ENCODE data around the gene ANXA3.

ANXA3 gene

GRCh38 chr4:78570117-78570516, 18.5 kb downstream of the ANXA3 start:
- no peak overlapping the region for H3K4ac ChIP-seq (ENCODE audit: low read depth, low read length)
- no peak overlapping the region for H2BK120ac ChIP-seq (ENCODE audit: insufficient read depth, low read length, poor library complexity)
- H2BK12ac ChIP-seq (ENCODE audit: low read length), result no peak overlapping the region
- H3K9ac ChIP-seq (ENCODE audit: low read length), result no peak overlapping the region
- no peak overlapping the region for H3K23ac ChIP-seq (ENCODE audit: low read length)
- no peak overlapping the region for H3K18ac ChIP-seq (ENCODE audit: low read length)
- H3K4me2 ChIP-seq (ENCODE audit: low read length), result no peak overlapping the region
- no peak overlapping the region for H4K12ac ChIP-seq (ENCODE audit: low read depth, low read length)
- no peaks in the 10 kb centered on the region for H3K27me3 ChIP-seq (ENCODE audit: insufficient read depth, low read length)
- DNase-seq, result no peak
- peaks cover 18 to 22% of the 10 kb centered on the region in 2 experiments for H3K4me1 ChIP-seq (ENCODE audit: control insufficient read depth in 1 of 2, insufficient read depth in 2 of 2, low read length in 2 of 2)
- no peak overlapping the region for H3K27ac ChIP-seq (ENCODE audit: low read depth, low read length)
- no peak overlapping the region for H2BK5ac ChIP-seq (ENCODE audit: low read depth, low read length, poor library complexity)
- H3K79me1 ChIP-seq (ENCODE audit: low read length), result peaks cover 17% of the 10 kb centered on the region
- no peak overlapping the region for H2AFZ ChIP-seq (ENCODE audit: insufficient read depth, low read length, poor library complexity)
- WGBS (ENCODE audit: extremely low coverage, insufficient coverage, insufficient read length), result no CpG with 5 or more reads among the region's 2 CpGs
- H3K79me2 ChIP-seq (ENCODE audit: control insufficient read depth, insufficient read depth, low read length, poor library complexity), result peaks cover 4% of the 10 kb centered on the region
- H4K8ac ChIP-seq (ENCODE audit: low read depth, low read length), result no peak overlapping the region
- H2AK5ac ChIP-seq (ENCODE audit: low read length), result no peak overlapping the region
- no peaks in the 10 kb centered on the region for H3K9me3 ChIP-seq (ENCODE audit: insufficient read depth, low read depth, low read length)
- H3K14ac ChIP-seq (ENCODE audit: low read length), result no peak overlapping the region
- no peak overlapping the region for H3K4me3 ChIP-seq (ENCODE audit: low read depth, low read length)
- H4K91ac ChIP-seq (ENCODE audit: low read depth, low read length), result no peak overlapping the region
- H3K36me3 ChIP-seq (ENCODE audit: control insufficient read depth in 1 of 2, insufficient read depth in 2 of 2, low read length in 2 of 2), result peaks cover 7 to 15% of the 10 kb centered on the region in 2 experiments

GRCh38 chr4:78571804-78572203, 20.2 kb downstream of the ANXA3 start:
- no peak overlapping the region for H3K14ac ChIP-seq (ENCODE audit: low read length)
- H2BK120ac ChIP-seq (ENCODE audit: insufficient read depth, low read length, poor library complexity), result no peak overlapping the region
- no peaks in the 10 kb centered on the region for H3K27me3 ChIP-seq (ENCODE audit: insufficient read depth, low read length)
- no peak overlapping the region for H3K23ac ChIP-seq (ENCODE audit: low read length)
- H2AFZ ChIP-seq (ENCODE audit: insufficient read depth, low read length, poor library complexity), result no peak overlapping the region
- H4K12ac ChIP-seq (ENCODE audit: low read depth, low read length), result no peak overlapping the region
- H3K27ac ChIP-seq (ENCODE audit: low read depth, low read length), result no peak overlapping the region
- H3K4me2 ChIP-seq (ENCODE audit: low read length), result no peak overlapping the region
- no peak overlapping the region for H3K4me3 ChIP-seq (ENCODE audit: low read depth, low read length)
- H3K79me2 ChIP-seq (ENCODE audit: control insufficient read depth, insufficient read depth, low read length, poor library complexity), result peaks cover 3% of the 10 kb centered on the region
- peaks cover 10 to 13% of the 10 kb centered on the region in 2 experiments for H3K4me1 ChIP-seq (ENCODE audit: control insufficient read depth in 1 of 2, insufficient read depth in 2 of 2, low read length in 2 of 2)
- H3K18ac ChIP-seq (ENCODE audit: low read length), result no peak overlapping the region
- H2BK12ac ChIP-seq (ENCODE audit: low read length), result no peak overlapping the region
- peaks cover 13 to 22% of the 10 kb centered on the region in 2 experiments for H3K36me3 ChIP-seq (ENCODE audit: control insufficient read depth in 1 of 2, insufficient read depth in 2 of 2, low read length in 2 of 2)
- no peaks in the 10 kb centered on the region for H3K9me3 ChIP-seq (ENCODE audit: insufficient read depth, low read depth, low read length)
- DNase-seq, result no peak
- no peak overlapping the region for H3K9ac ChIP-seq (ENCODE audit: low read length)
- H2BK5ac ChIP-seq (ENCODE audit: low read depth, low read length, poor library complexity), result no peak overlapping the region
- no peak overlapping the region for H2AK5ac ChIP-seq (ENCODE audit: low read length)
- H3K79me1 ChIP-seq (ENCODE audit: low read length), result peaks cover 12% of the 10 kb centered on the region
- WGBS (ENCODE audit: extremely low coverage, insufficient coverage, insufficient read length), result no CpG with 5 or more reads among the region's 1 CpG
- H4K91ac ChIP-seq (ENCODE audit: low read depth, low read length), result no peak overlapping the region
- no peak overlapping the region for H4K8ac ChIP-seq (ENCODE audit: low read depth, low read length)
- H3K4ac ChIP-seq (ENCODE audit: low read depth, low read length), result no peak overlapping the region

- H3K27ac ChIP-seq (ENCODE audit: low read depth, low read length), result no peak overlapping the region
- WGBS (ENCODE audit: extremely low coverage, insufficient coverage, insufficient read length), result no CpG with 5 or more reads among the region's 3 CpGs
- no peak for DNase-seq
Observed at GRCh38 chr4:78578674-78579425, 27.3 kb downstream of the ANXA3 start.

GRCh38 chr4:78581618-78582017, 30.0 kb downstream of the ANXA3 start:
- Histone ChIP-seq H3K79me2 (ENCODE audit: control insufficient read depth, insufficient read depth, low read length, poor library complexity) (peaks cover 2% of the 10 kb centered on the region), H3K4me2 (ENCODE audit: low read length) (no peak overlapping the region), H3K23ac (ENCODE audit: low read length) (no peak overlapping the region), H4K12ac (ENCODE audit: low read depth, low read length) (no peak overlapping the region), H3K27ac (ENCODE audit: low read depth, low read length) (no peak overlapping the region), H2BK12ac (ENCODE audit: low read length) (no peak overlapping the region), H2BK120ac (ENCODE audit: insufficient read depth, low read length, poor library complexity) (no peak overlapping the region), H3K4ac (ENCODE audit: low read depth, low read length) (no peak overlapping the region), H3K18ac (ENCODE audit: low read length) (no peak overlapping the region), H3K36me3 (ENCODE audit: control insufficient read depth in 1 of 2, insufficient read depth in 2 of 2, low read length in 2 of 2) (peaks cover 23 to 51% of the 10 kb centered on the region in 2 experiments), H2AK5ac (ENCODE audit: low read length) (no peak overlapping the region), H3K4me1 (ENCODE audit: control insufficient read depth in 1 of 2, insufficient read depth in 2 of 2, low read length in 2 of 2) (no peaks in the 10 kb centered on the region), H3K9me3 (ENCODE audit: insufficient read depth, low read depth, low read length) (no peaks in the 10 kb centered on the region), H3K9ac (ENCODE audit: low read length) (no peak overlapping the region), H3K79me1 (ENCODE audit: low read length) (no peaks in the 10 kb centered on the region), H4K91ac (ENCODE audit: low read depth, low read length) (no peak overlapping the region), H3K14ac (ENCODE audit: low read length) (no peak overlapping the region), H3K4me3 (ENCODE audit: low read depth, low read length) (no peak overlapping the region), H2BK5ac (ENCODE audit: low read depth, low read length, poor library complexity) (no peak overlapping the region), H4K8ac (ENCODE audit: low read depth, low read length) (no peak overlapping the region), H2AFZ (ENCODE audit: insufficient read depth, low read length, poor library complexity) (no peak overlapping the region), H3K27me3 (ENCODE audit: insufficient read depth, low read length) (no peaks in the 10 kb centered on the region)
- DNase-seq, result no peak
- no CpG with 5 or more reads among the region's 3 CpGs for WGBS (ENCODE audit: extremely low coverage, insufficient coverage, insufficient read length)

More at GRCh38 chr4:78578674-78579425, 27.3 kb downstream of the ANXA3 start:
- H3K4ac ChIP-seq (ENCODE audit: low read depth, low read length), result no peak overlapping the region
- no peak overlapping the region for H3K14ac ChIP-seq (ENCODE audit: low read length)
- no peaks in the 10 kb centered on the region for H3K4me1 ChIP-seq (ENCODE audit: control insufficient read depth in 1 of 2, insufficient read depth in 2 of 2, low read length in 2 of 2)
- no peaks in the 10 kb centered on the region for H3K9me3 ChIP-seq (ENCODE audit: insufficient read depth, low read depth, low read length)
- no peak overlapping the region for H2BK5ac ChIP-seq (ENCODE audit: low read depth, low read length, poor library complexity)
- no peak overlapping the region for H3K18ac ChIP-seq (ENCODE audit: low read length)
- no peak overlapping the region for H4K91ac ChIP-seq (ENCODE audit: low read depth, low read length)
- no peak overlapping the region for H2BK120ac ChIP-seq (ENCODE audit: insufficient read depth, low read length, poor library complexity)
- H4K12ac ChIP-seq (ENCODE audit: low read depth, low read length), result no peak overlapping the region
- no peak overlapping the region for H2AK5ac ChIP-seq (ENCODE audit: low read length)
- no peak overlapping the region for H4K8ac ChIP-seq (ENCODE audit: low read depth, low read length)
- H3K36me3 ChIP-seq (ENCODE audit: control insufficient read depth in 1 of 2, insufficient read depth in 2 of 2, low read length in 2 of 2), result peaks cover 26 to 44% of the 10 kb centered on the region in 2 experiments
- no peak overlapping the region for H3K9ac ChIP-seq (ENCODE audit: low read length)
- H3K79me2 ChIP-seq (ENCODE audit: control insufficient read depth, insufficient read depth, low read length, poor library complexity), result peaks cover 2% of the 10 kb centered on the region
- H2AFZ ChIP-seq (ENCODE audit: insufficient read depth, low read length, poor library complexity), result no peak overlapping the region
- no peak overlapping the region for H3K4me3 ChIP-seq (ENCODE audit: low read depth, low read length)
- H2BK12ac ChIP-seq (ENCODE audit: low read length), result no peak overlapping the region
- H3K27me3 ChIP-seq (ENCODE audit: insufficient read depth, low read length), result no peaks in the 10 kb centered on the region
- H3K23ac ChIP-seq (ENCODE audit: low read length), result no peak overlapping the region
- H3K4me2 ChIP-seq (ENCODE audit: low read length), result no peak overlapping the region
- no peaks in the 10 kb centered on the region for H3K79me1 ChIP-seq (ENCODE audit: low read length)

All from trophoblast cell (in vitro differentiated cells and primary cell).